Fibroblast of peridontal ligament (primary cell): Measurements from ENCODE around the gene TREM2.
"Not testable (repeated sequence)": the region's sequence is repeated elsewhere in the genome, so short reads cannot be mapped to it uniquely, and the experiment has no call there.

Source experiments
- DNase-seq: peaks from one replicate; pipeline ENCODE4 v3.0.0-alpha.2; 2010; ENCODE audit errors: extremely low read depth

The TREM2 gene

GRCh38 chr6:41153992-41154625 lies 8.8 kb downstream of the TREM2 start, which contains the start of gene TREML1:
Gene TREML1 (minus strand): TSS chr6:41154347. CDS start chr6:41154288, 59 bp downstream.
- DNase-seq: no peak

DNA sequence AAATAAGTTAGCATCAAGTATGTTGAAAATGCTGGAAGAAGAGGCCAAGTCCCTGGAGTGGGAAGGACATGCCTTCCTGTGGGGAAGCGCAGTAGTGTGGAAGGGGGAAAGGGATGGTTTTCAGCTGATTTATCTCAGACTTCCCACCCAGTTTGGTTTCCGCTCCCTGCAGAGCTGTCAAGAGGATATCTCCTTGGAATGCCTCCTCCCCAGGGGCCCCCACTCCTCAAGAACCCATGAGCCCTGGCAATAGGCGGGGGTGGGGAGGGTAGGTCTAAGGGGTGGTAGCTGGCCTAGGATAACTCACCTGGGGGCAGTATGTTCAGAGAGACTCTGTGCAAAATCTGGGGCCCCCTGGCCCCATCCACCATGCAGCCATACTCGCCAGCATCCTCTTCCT lies 9.5 kb downstream of the TREM2 start:
- DNase-seq: no peak

GRCh38 chr6:41150671-41151070 lies 12.2 kb downstream of the TREM2 start:
- DNase-seq: no peak

DNA sequence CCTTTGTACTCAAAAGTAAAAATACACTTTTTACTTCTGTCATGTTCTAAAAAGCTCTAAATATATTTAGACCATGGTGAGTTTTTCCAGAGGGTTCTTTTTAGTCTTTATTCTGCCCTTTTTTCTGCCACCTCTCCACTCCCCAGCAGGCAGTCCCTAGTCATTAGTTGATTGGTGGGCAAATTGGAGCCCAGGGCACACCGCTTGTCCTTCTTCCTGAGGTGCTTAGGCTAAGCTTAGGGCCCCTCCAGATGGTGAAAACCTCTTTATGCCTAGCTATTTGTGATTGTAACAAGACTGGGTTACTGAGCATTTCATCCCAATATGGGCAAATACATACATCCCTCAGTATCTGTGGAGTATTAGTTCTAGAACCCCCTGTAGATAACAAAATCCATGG lies 15.0 kb downstream of the TREM2 start:
- no peak for DNase-seq

- no peak for DNase-seq
Observed at GRCh38 chr6:41136911-41137310, 26.0 kb downstream of the TREM2 start.

DNA sequence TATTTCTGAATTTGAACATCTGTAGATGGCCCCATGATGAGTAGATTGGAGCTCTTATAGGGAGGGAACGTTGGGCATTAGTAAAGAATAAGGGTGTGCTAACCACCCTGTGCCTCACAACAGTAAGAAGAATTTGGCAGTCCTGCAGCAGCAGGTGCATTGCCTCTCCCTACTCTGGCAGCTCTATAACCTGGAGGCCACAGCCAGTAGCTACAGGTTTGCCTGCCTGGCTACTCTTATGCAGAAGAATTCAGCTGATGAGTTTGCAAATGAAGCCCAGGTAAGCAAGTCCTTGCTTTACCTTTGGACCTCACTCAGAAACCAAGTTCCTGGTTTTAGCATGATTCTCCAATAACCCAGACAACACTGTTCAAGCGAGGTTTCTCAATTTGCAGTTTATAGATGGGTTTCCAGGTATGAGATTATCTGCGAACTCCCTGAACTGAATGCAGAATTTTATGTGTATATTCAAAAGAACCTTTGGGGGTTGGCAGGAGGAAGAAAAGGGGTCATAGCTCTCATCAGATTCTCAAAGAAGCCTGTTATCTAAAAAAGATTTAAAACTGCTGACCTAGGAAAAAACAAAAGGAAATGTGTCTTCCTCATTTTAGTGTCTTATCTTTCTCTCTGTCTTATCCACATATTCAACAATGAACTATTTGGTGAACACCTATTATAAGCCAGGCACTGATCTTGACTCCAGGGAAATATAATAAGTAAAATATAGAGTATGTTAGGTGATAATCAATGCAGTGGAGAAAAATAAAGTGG lies 27.7 kb downstream of the TREM2 start:
- no peak for DNase-seq

DNA sequence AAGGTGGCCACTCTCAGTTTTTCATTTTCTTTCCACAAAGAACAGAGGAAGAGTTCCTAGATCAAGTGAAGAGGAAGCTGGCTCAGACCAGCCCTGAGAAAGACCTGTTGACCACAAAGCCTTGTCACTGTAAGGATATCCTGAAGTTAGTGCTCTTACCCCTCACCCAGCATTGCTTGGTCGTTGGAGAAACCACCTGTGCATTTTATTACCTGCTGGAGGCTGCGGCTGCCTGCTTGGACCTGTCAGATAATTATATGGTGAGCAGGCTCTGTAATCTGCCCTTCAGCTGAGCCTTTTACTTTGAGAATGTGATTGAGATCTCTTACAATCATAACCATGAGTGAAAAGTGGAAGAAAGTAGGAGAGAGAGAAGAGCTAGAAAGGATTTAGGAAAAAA lies 30.7 kb downstream of the TREM2 start:
- no peak for DNase-seq

- DNase-seq: no peak
Observed at GRCh38 chr6:41125282-41125681, 37.6 kb downstream of the TREM2 start.

- DNase-seq: no peak
Observed at GRCh38 chr6:41122918-41123317, 40.0 kb downstream of the TREM2 start.

GRCh38 chr6:41122373-41122772 lies 40.5 kb downstream of the TREM2 start:
- peak; percentile 12 for DNase-seq

- no peak for DNase-seq
Observed at GRCh38 chr6:41120058-41120457, 42.9 kb downstream of the TREM2 start.

GRCh38 chr6:41119508-41119907 lies 43.4 kb downstream of the TREM2 start:
- no peak for DNase-seq

- DNase-seq: not testable (repeated sequence)
Observed at GRCh38 chr6:41115027-41115426, 47.9 kb downstream of the TREM2 start.

DNA sequence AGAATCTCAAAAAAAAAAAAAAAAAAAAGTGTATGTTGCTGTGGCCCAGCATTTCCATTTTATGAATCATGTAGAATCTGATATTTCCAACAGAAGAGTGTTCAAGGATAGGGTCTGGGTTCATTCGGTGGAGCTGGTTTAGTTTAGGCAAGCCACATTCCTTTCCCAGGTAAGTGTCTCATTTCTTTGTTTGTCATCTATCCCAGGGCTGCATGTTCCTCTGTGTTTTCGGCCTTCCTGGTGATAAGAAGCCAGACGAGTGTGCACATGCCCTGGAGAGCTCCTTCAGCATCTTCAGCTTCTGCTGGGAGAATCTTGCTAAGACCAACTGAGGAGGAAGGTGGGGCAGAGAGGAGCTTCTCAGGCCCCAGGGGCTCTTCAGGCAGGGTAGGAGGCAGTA lies 51.9 kb downstream of the TREM2 start:
- DNase-seq: no peak
